Measurements from ENCODE around the gene SOX21.

Gene SOX21

GRCh38 chr13:94683409-94683808, 28.9 kb downstream of the SOX21 start:
- no peaks in the 10 kb centered on the region for H3K9me3 ChIP-seq
- H3K36me3 ChIP-seq: no peaks in the 10 kb centered on the region
- H3K27me3 ChIP-seq: no peaks in the 10 kb centered on the region
- H3K9ac ChIP-seq: no peak overlapping the region
- no peaks in the 10 kb centered on the region for H4K20me1 ChIP-seq
- no peak overlapping the region for H3K4me3 ChIP-seq
- H3K4me2 ChIP-seq: no peak overlapping the region
- H3K4me1 ChIP-seq: no peaks in the 10 kb centered on the region
- no peak overlapping the region for H3K27ac ChIP-seq
- TF ChIP-seq Cebpa-rat (IDR thresholded peaks at IDR 0.05): no peak

GRCh38 chr13:94682229-94682628, 30.1 kb downstream of the SOX21 start:
- Histone ChIP-seq H3K9ac (no peak overlapping the region), H3K36me3 (no peaks in the 10 kb centered on the region), H3K27me3 (no peaks in the 10 kb centered on the region), H3K9me3 (no peaks in the 10 kb centered on the region), H4K20me1 (no peaks in the 10 kb centered on the region), H3K27ac (no peak overlapping the region), H3K4me2 (no peak overlapping the region), H3K4me3 (no peak overlapping the region), H3K4me1 (no peaks in the 10 kb centered on the region)
- TF ChIP-seq Cebpa-rat (IDR thresholded peaks at IDR 0.05): no peak

DNA sequence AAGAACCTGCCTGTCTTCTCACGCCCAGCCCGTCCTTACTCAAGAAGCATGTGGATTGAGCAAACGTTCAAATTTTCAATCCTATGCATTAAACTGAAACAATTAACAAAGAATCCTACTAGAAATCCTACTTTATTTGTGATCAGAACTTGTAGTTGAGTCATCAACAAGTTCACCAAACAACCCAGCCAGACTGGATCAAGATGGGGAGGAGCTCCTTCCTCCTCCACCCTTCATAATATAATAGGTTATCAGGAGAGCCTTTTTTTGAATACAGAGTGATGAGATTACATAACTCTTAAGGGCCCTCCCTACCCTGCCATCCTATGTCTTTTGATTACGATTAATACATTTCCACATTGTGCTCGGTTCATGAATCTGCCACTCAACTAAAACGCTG, 32.7 kb downstream of the SOX21 start:
- Histone ChIP-seq H3K4me3 (no peak overlapping the region), H3K36me3 (no peaks in the 10 kb centered on the region), H3K9ac (no peak overlapping the region), H3K27me3 (no peaks in the 10 kb centered on the region), H3K4me1 (no peaks in the 10 kb centered on the region), H3K27ac (no peak overlapping the region), H3K4me2 (no peak overlapping the region), H4K20me1 (no peaks in the 10 kb centered on the region), H3K9me3 (no peaks in the 10 kb centered on the region)
- TF ChIP-seq Cebpa-rat (IDR thresholded peaks at IDR 0.05): no peak

DNA sequence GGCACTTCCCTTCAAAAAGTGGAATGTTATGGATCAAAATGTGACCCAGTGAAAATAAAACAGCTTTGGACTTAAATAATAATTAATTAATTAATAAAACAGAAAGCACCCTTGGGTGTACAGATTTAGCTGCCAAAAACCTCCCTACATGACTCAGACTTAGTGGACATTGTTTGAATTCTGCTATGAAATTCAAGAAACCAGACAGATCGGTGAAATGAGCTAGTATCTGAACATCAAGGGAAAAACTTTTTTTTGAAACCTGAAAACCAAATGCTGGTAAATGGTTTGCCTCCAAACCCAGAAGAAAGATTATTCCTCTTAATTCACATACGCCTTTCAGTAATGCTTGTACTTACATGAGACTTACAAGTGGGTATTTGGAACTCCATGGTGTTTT, 33.5 kb downstream of the SOX21 start:
- Histone ChIP-seq H3K4me1 (no peaks in the 10 kb centered on the region), H3K4me3 (no peak overlapping the region), H3K27ac (no peak overlapping the region), H3K9ac (no peak overlapping the region), H3K9me3 (no peaks in the 10 kb centered on the region), H4K20me1 (no peaks in the 10 kb centered on the region), H3K27me3 (no peaks in the 10 kb centered on the region), H3K36me3 (no peaks in the 10 kb centered on the region), H3K4me2 (no peak overlapping the region)
- TF ChIP-seq Cebpa-rat (IDR thresholded peaks at IDR 0.05): no peak

DNA sequence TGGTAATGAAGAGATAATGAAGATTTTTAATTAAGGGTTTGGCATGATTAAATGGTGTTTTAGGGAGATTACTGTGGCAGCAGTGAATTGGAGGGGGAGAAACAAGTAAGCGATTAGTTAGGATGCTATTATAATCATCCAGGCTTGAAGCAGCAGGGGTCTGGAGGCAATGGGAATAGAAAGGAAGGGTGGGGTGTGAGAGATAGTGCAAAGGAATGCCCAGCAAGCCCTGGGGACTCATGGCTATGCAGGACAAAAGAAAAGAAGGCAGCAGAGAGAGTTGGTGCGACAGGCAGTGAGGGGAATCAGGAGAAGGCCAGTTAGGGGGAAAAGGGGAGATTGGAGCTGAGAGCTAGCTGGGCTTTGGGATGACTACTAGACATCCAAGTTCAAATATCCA, 34.5 kb downstream of the SOX21 start:
- TF ChIP-seq Cebpa-rat (IDR thresholded peaks at IDR 0.05): no peak
- H3K9ac ChIP-seq: no peak overlapping the region
- no peak overlapping the region for H3K4me3 ChIP-seq
- H3K4me2 ChIP-seq: no peak overlapping the region
- no peaks in the 10 kb centered on the region for H3K4me1 ChIP-seq
- no peaks in the 10 kb centered on the region for H3K27me3 ChIP-seq
- no peaks in the 10 kb centered on the region for H3K9me3 ChIP-seq
- H4K20me1 ChIP-seq: no peaks in the 10 kb centered on the region
- H3K27ac ChIP-seq: no peak overlapping the region
- H3K36me3 ChIP-seq: no peaks in the 10 kb centered on the region

- Histone ChIP-seq H3K9ac (no peak overlapping the region), H3K27me3 (no peaks in the 10 kb centered on the region), H3K4me2 (no peak overlapping the region), H3K36me3 (no peaks in the 10 kb centered on the region), H3K9me3 (no peaks in the 10 kb centered on the region), H3K4me1 (no peaks in the 10 kb centered on the region), H4K20me1 (no peaks in the 10 kb centered on the region), H3K27ac (no peak overlapping the region), H3K4me3 (no peak overlapping the region)
- TF ChIP-seq Cebpa-rat (IDR thresholded peaks at IDR 0.05): no peak
Measured at GRCh38 chr13:94674609-94675348, 37.6 kb downstream of the SOX21 start.

DNA sequence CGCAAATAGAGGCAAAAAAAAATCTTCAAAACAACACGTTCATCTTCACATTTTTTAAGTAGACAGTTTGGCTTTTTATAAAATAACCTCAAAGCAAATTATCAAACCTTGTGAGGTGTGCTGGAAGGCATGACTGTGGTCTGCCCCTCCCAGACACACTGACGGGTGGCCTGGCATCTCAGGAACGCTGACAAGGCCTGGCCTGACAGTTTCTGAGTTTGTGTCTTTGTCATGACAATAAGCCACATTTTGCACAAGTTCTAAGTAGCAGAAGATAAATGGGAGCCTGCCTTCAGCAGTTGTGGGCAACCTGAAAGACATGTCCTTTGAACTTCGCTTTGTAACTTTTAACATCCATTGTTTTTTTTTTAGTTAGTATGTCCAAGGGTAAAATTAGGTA, 38.5 kb downstream of the SOX21 start:
- Histone ChIP-seq H3K27me3 (no peaks in the 10 kb centered on the region), H3K9ac (no peak overlapping the region), H3K27ac (no peak overlapping the region), H3K4me2 (no peak overlapping the region), H4K20me1 (no peaks in the 10 kb centered on the region), H3K4me1 (no peaks in the 10 kb centered on the region), H3K36me3 (no peaks in the 10 kb centered on the region), H3K4me3 (no peak overlapping the region), H3K9me3 (no peaks in the 10 kb centered on the region)
- TF ChIP-seq Cebpa-rat (IDR thresholded peaks at IDR 0.05): no peak

GRCh38 chr13:94672400-94672799, 39.9 kb downstream of the SOX21 start:
- H4K20me1 ChIP-seq: no peaks in the 10 kb centered on the region
- H3K4me2 ChIP-seq: no peak overlapping the region
- no peak overlapping the region for H3K27ac ChIP-seq
- no peak overlapping the region for H3K4me3 ChIP-seq
- no peak for TF ChIP-seq Cebpa-rat (IDR thresholded peaks at IDR 0.05)
- no peak overlapping the region for H3K9ac ChIP-seq
- no peaks in the 10 kb centered on the region for H3K27me3 ChIP-seq
- no peaks in the 10 kb centered on the region for H3K9me3 ChIP-seq
- H3K4me1 ChIP-seq: no peaks in the 10 kb centered on the region
- no peaks in the 10 kb centered on the region for H3K36me3 ChIP-seq

DNA sequence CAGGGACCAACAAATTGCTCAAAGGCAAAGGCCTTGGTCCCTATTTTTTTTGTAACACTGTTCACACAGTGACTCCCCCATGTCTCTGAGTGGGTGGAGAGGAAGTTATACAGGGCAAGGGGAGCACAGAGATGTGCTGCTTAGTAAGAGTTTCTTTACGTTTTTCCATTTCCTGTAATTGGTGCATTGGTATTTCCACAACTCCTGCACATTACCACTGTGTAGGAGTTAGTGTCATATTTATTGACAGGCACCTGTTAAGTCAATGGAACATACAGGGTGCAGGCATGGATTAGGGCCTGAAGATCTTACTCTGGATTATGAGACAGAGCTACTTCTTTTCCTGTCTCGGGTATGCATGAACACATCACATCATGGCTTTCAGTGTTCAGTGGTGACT, 45.2 kb downstream of the SOX21 start:
- H3K4me3 ChIP-seq: no peak overlapping the region
- H3K9me3 ChIP-seq: no peaks in the 10 kb centered on the region
- H3K27ac ChIP-seq: no peak overlapping the region
- H3K27me3 ChIP-seq: no peaks in the 10 kb centered on the region
- TF ChIP-seq Cebpa-rat (IDR thresholded peaks at IDR 0.05): no peak
- H4K20me1 ChIP-seq: no peaks in the 10 kb centered on the region
- H3K4me1 ChIP-seq: no peaks in the 10 kb centered on the region
- no peak overlapping the region for H3K4me2 ChIP-seq
- H3K36me3 ChIP-seq: no peaks in the 10 kb centered on the region
- H3K9ac ChIP-seq: no peak overlapping the region

DNA sequence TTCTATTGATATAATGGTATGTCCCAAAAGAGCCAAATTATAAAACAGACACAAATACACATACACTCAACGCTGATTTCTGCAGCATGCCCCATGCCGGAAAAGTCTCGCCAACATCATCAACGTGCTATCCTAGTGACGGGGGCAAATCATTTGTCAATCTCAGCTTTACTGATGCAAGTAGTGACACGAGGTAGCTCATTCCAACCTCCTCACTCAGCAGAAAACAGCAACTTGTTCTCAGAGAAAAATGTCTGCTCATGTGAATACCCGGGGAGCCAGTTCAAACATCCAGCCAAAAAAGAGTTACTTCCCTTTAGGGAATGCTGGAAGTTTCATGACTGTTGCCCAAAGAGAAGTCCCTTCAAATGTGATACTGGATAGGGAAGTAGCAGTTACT, 46.3 kb downstream of the SOX21 start:
- H3K4me2 ChIP-seq: no peak overlapping the region
- no peaks in the 10 kb centered on the region for H3K27me3 ChIP-seq
- no peaks in the 10 kb centered on the region for H3K9me3 ChIP-seq
- H3K27ac ChIP-seq: no peak overlapping the region
- TF ChIP-seq Cebpa-rat (IDR thresholded peaks at IDR 0.05): no peak
- no peak overlapping the region for H3K4me3 ChIP-seq
- no peaks in the 10 kb centered on the region for H3K4me1 ChIP-seq
- H3K36me3 ChIP-seq: no peaks in the 10 kb centered on the region
- H3K9ac ChIP-seq: no peak overlapping the region
- no peaks in the 10 kb centered on the region for H4K20me1 ChIP-seq

GRCh38 chr13:94664889-94665288, 47.5 kb downstream of the SOX21 start:
- no peak overlapping the region for H3K27ac ChIP-seq
- H3K36me3 ChIP-seq: no peaks in the 10 kb centered on the region
- H3K9me3 ChIP-seq: no peaks in the 10 kb centered on the region
- TF ChIP-seq Cebpa-rat (IDR thresholded peaks at IDR 0.05): no peak
- H3K4me1 ChIP-seq: no peaks in the 10 kb centered on the region
- H3K27me3 ChIP-seq: no peaks in the 10 kb centered on the region
- no peak overlapping the region for H3K9ac ChIP-seq
- no peaks in the 10 kb centered on the region for H4K20me1 ChIP-seq
- no peak overlapping the region for H3K4me3 ChIP-seq
- H3K4me2 ChIP-seq: no peak overlapping the region

Data from BLaER1 (cell line).